Measurements from ENCODE around the gene RXFP1.

RXFP1 gene

GRCh38 chr4:158621729-158622128, 100.0 kb downstream of the RXFP1 start:
- no peak overlapping the region for H3K4me3 ChIP-seq (ENCODE audit: low read length)
- TF ChIP-seq CTCF (IDR thresholded peaks at IDR 0.05; ENCODE audit: insufficient read depth, low read depth, low read length, missing control alignments): no peak
- peak; percentile 58 for DNase-seq (ENCODE audit: low read depth)

GRCh38 chr4:158622251-158622650, 100.6 kb downstream of the RXFP1 start:
- no peak for TF ChIP-seq CTCF (IDR thresholded peaks at IDR 0.05; ENCODE audit: insufficient read depth, low read depth, low read length, missing control alignments)
- DNase-seq (ENCODE audit: low read depth): peak; percentile 24
- H3K4me3 ChIP-seq (ENCODE audit: low read length): no peak overlapping the region

GRCh38 chr4:158624889-158625478, 103.3 kb downstream of the RXFP1 start:
- H3K4me3 ChIP-seq (ENCODE audit: low read length): no peak overlapping the region
- TF ChIP-seq CTCF (IDR thresholded peaks at IDR 0.05; ENCODE audit: insufficient read depth, low read depth, low read length, missing control alignments): peak; percentile 80
- peak; percentile 76 for DNase-seq (ENCODE audit: low read depth)

- no peak for TF ChIP-seq CTCF (IDR thresholded peaks at IDR 0.05; ENCODE audit: insufficient read depth, low read depth, low read length, missing control alignments)
- no peak overlapping the region for H3K4me3 ChIP-seq (ENCODE audit: low read length)
- no peak for DNase-seq (ENCODE audit: low read depth)
Measured at GRCh38 chr4:158625544-158625943, 103.9 kb downstream of the RXFP1 start.

- DNase-seq (ENCODE audit: low read depth): peak; percentile 15
- H3K4me3 ChIP-seq (ENCODE audit: low read length): no peak overlapping the region
- no peak for TF ChIP-seq CTCF (IDR thresholded peaks at IDR 0.05; ENCODE audit: insufficient read depth, low read depth, low read length, missing control alignments)
Measured at GRCh38 chr4:158630893-158631292, 109.2 kb downstream of the RXFP1 start.

- no peak for TF ChIP-seq CTCF (IDR thresholded peaks at IDR 0.05; ENCODE audit: insufficient read depth, low read depth, low read length, missing control alignments)
- H3K4me3 ChIP-seq (ENCODE audit: low read length): no peak overlapping the region
- DNase-seq (ENCODE audit: low read depth): no peak
Measured at GRCh38 chr4:158636619-158637018, 114.9 kb downstream of the RXFP1 start.

GRCh38 chr4:158644356-158644755, 122.7 kb downstream of the RXFP1 start:
- no peak for DNase-seq (ENCODE audit: low read depth)
- H3K4me3 ChIP-seq (ENCODE audit: low read length): no peak overlapping the region
- TF ChIP-seq CTCF (IDR thresholded peaks at IDR 0.05; ENCODE audit: insufficient read depth, low read depth, low read length, missing control alignments): no peak

Data from epithelial cell of esophagus (primary cell).